Measurements from ENCODE around the gene TBC1D5.

Gene TBC1D5

DNA sequence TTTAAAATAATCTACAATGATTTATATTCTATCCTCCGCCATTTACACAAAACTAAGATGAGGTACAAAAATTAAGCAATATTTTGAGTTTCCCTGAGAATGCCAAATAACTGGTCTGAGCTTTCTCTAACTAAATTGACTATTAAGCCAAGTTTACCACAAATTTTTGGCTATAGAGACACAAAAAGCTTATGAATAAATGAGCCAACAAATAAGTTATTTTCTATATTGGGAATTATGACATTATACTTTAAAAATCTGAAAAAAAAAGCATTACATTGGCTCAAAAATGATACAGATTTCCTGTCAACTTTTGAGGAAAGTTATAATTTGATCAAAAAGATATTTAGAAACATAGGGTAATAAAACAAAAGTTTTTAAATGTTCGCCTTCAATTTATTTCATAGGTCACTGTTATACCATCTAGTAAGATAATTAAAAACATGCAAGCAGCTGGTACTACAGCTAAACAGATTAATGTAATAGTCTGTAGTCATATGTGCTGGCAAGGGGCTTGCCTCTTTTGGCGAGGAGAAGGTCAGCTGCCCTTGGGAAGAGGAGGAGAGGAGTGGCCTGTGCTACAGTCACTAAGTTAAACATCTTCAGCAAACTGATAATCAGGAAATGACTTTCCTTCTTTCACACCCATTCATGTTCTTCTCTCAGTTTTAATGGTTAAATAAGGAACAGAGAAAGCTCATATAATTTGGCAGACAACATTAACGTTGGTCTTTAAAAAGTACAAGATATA is 318.5 kb downstream of the TBC1D5 start:
- in situ Hi-C loops (cut with MboI; ENCODE audit: low pct_unique_long_range_greater_than_20kb, low sequenced_read_pairs, unreplicated experiment), result no loop called here
- DNase-seq (ENCODE audit: low spot score), result no peak
- TF ChIP-seq, protein P1, sequence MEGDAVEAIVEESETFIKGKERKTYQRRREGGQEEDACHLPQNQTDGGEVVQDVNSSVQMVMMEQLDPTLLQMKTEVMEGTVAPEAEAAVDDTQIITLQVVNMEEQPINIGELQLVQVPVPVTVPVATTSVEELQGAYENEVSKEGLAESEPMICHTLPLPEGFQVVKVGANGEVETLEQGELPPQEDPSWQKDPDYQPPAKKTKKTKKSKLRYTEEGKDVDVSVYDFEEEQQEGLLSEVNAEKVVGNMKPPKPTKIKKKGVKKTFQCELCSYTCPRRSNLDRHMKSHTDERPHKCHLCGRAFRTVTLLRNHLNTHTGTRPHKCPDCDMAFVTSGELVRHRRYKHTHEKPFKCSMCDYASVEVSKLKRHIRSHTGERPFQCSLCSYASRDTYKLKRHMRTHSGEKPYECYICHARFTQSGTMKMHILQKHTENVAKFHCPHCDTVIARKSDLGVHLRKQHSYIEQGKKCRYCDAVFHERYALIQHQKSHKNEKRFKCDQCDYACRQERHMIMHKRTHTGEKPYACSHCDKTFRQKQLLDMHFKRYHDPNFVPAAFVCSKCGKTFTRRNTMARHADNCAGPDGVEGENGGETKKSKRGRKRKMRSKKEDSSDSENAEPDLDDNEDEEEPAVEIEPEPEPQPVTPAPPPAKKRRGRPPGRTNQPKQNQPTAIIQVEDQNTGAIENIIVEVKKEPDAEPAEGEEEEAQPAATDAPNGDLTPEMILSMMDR (IDR thresholded peaks at IDR 0.05; ENCODE audit: extremely low read depth, insufficient read depth, missing control alignments), result no peak

DNA sequence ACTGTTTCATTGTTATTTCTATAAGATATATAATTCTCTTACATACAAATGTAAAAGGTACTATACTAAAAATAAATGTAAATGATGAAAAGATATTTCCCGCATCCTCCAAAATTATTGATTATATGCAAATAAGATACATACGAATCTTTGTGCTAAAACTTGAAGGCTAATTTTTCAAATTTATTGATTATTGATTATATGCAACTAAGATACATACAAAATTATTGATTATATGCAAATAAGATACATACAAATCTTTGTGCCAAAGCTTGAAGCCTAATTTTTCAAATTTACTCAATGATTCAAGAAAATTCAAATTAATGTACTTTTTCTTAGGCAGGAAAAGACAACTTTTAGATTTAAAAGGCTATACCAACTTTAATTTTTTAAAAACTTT is 319.8 kb downstream of the TBC1D5 start:
- DNase-seq (ENCODE audit: low spot score), result no peak
- TF ChIP-seq, protein P1 (IDR thresholded peaks at IDR 0.05; ENCODE audit: extremely low read depth, insufficient read depth, missing control alignments), result no peak
- in situ Hi-C loops (cut with MboI; ENCODE audit: low pct_unique_long_range_greater_than_20kb, low sequenced_read_pairs, unreplicated experiment), result no loop called here

- no peak for DNase-seq (ENCODE audit: low spot score)
- TF ChIP-seq, protein P1 (IDR thresholded peaks at IDR 0.05; ENCODE audit: extremely low read depth, insufficient read depth, missing control alignments), result no peak
- in situ Hi-C loops (cut with MboI; ENCODE audit: low pct_unique_long_range_greater_than_20kb, low sequenced_read_pairs, unreplicated experiment), result no loop called here
Observed at GRCh38 chr3:17420668-17421067, 321.8 kb downstream of the TBC1D5 start.

- in situ Hi-C loops (cut with MboI; ENCODE audit: low pct_unique_long_range_greater_than_20kb, low sequenced_read_pairs, unreplicated experiment), result loop anchor here (10.0 kb wide), 2 partner anchors 148 to 818 kb away; no protein-coding TSS in a partner anchor
- DNase-seq (ENCODE audit: low spot score), result peak; percentile 28
Observed at GRCh38 chr3:17412950-17413530, 329.4 kb downstream of the TBC1D5 start.

GRCh38 chr3:17411157-17411877 is 331.1 kb downstream of the TBC1D5 start:
- TF ChIP-seq, protein P1 (IDR thresholded peaks at IDR 0.05; ENCODE audit: extremely low read depth, insufficient read depth, missing control alignments), result no peak
- no peak for DNase-seq (ENCODE audit: low spot score)
- in situ Hi-C loops (cut with MboI; ENCODE audit: low pct_unique_long_range_greater_than_20kb, low sequenced_read_pairs, unreplicated experiment), result loop anchor here (10.0 kb wide), 2 partner anchors 147 to 817 kb away; no protein-coding TSS in a partner anchor

More at GRCh38 chr3:17412950-17413530, 329.4 kb downstream of the TBC1D5 start:
- TF ChIP-seq, protein P1 (IDR thresholded peaks at IDR 0.05; ENCODE audit: extremely low read depth, insufficient read depth, missing control alignments), result peak; percentile 77

DNA sequence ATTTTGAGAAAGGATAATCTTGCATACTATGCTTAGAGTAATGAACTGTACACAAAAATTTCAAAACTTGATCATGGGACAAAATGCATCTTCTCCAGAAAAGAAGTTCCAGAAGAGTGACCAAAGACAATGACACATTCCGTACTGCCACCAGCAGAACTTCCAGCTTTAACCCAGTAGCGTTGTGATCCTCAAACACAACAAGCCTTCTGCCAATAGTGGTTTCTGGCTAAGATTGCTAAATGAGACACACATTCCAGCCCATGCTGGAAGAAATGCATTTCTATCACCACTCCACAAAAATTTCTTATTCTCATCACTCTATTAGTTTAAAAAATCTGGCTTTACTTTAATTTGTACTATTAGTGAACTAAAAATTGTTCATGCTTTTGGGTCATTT is 334.9 kb downstream of the TBC1D5 start:
- TF ChIP-seq, protein P1 (IDR thresholded peaks at IDR 0.05; ENCODE audit: extremely low read depth, insufficient read depth, missing control alignments), result no peak
- in situ Hi-C loops (cut with MboI; ENCODE audit: low pct_unique_long_range_greater_than_20kb, low sequenced_read_pairs, unreplicated experiment), result loop anchor here (10.0 kb wide), 1 partner anchor 163 kb away; no protein-coding TSS in a partner anchor
- DNase-seq (ENCODE audit: low spot score), result no peak

Data from GM13977 (cell line).